ENCODE results near the gene FRYL.
"Not testable (repeated sequence)": the region's sequence is repeated elsewhere in the genome, so short reads cannot be mapped to it uniquely, and the experiment has no call there.

Gene FRYL

DNA sequence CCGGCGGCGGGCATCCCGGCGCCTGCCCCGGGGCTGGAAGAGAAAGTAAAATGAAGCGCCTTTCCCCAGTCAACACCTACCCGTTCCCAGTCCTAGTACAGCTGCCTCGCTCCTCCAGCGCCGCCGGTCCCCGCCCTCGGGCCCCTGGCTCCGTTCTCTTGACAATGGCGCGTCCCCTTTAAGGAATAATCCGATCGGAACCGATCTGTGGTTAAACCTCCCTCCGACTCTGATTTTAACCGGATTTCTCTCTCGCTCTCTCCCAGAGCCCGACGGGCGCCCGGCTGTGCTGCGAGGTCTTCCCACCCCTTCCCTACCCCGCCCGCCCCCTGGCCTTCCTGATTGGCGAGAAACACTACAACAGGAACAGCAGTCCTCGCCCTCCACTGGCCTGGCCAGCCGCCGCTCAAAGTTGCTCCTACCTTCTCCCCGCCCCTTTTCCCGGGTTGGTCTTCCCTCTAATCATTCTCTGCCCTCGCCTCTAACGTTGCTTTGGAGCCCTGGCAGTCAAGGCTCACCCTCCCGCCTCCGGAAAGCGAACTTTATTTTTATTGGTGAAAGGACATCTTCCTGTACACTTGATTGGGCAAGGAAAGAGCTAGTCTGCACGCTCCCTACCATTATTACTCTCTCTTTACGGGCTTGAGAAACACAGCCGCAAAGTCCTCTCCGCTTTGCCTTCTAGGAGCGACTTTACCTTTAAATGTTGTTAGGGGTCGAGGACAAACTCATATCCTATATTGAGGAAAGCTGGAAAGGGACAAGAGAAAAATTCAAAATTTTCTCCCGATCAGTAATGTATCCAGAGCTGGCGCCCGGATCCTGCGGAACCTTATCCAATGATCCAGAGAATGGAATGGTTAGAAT lies at the start of gene FRYL:
FRYL (minus strand) TSS at position 282 of the 867 bp plus-strand sequence. CDS start 145,869 bp downstream, outside the sequence.
- peak; percentile 98 for DNase-seq

GRCh38 chr4:48827622-48828021 lies 47.5 kb upstream of the FRYL start:
- no peak for DNase-seq

DNA sequence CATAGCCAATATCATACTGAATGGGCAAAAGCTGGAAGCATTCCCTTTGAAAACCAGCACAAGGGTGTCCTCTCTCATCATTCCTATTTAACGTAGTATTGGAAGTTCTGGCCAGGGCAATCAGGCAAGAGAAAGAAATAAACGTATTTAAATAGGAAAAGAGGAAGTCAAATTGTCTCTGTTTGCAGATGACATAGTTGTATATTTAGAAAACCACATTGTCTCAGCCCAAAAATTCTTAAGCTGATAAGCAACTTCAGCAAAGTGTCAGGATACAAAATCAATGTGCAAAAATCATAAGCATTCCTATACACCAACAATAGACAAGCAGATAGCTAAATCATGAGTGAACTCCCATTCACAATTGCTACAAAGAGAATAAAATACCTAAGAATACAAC lies 41.4 kb upstream of the FRYL start:
- not testable (repeated sequence) for DNase-seq

DNA sequence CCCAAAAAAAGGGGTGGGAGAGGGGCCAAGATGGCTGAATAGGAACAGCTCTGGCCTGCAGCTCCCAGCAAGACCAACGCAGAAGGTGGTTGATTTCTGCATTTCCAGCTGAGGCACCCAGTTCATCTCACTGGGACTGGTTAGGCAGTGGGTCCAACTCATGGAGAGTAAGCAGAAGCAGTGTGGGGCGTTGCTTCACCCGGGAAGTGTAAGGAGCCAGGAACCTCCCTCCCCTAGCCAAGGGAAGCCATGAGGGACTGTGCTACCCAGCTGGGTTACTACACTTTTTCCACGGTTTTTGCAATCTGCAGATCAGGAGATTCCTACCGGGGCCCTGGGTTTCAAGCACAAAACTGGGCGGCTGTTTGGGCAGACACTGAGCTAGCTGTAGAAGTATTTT lies 36.9 kb upstream of the FRYL start:
- no peak for DNase-seq

- DNase-seq: not testable (repeated sequence)
Measured at GRCh38 chr4:48816297-48816696, 36.2 kb upstream of the FRYL start.

DNA sequence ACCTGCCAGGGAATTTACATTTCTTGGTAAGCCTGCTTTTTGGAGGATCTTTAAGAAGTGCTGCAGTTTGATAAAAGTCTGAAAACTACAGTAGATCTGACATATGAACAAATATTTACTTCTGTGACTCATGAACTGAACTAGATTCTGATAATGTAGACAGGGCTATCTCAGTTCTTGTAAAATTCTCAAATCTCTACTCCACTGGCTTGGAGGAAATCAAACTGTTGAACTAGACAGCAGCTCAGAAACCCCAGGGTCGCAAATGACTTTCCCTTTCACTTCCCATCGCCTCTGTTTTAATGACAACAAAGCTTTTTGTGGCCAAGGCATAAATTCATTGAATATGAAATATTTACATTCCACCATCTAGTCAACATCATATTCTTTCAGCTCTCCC lies 35.4 kb upstream of the FRYL start:
- no peak for DNase-seq

GRCh38 chr4:48813964-48814363 lies 33.9 kb upstream of the FRYL start:
- DNase-seq: no peak

- DNase-seq: no peak
Measured at GRCh38 chr4:48812866-48813265, 32.8 kb upstream of the FRYL start.

DNA sequence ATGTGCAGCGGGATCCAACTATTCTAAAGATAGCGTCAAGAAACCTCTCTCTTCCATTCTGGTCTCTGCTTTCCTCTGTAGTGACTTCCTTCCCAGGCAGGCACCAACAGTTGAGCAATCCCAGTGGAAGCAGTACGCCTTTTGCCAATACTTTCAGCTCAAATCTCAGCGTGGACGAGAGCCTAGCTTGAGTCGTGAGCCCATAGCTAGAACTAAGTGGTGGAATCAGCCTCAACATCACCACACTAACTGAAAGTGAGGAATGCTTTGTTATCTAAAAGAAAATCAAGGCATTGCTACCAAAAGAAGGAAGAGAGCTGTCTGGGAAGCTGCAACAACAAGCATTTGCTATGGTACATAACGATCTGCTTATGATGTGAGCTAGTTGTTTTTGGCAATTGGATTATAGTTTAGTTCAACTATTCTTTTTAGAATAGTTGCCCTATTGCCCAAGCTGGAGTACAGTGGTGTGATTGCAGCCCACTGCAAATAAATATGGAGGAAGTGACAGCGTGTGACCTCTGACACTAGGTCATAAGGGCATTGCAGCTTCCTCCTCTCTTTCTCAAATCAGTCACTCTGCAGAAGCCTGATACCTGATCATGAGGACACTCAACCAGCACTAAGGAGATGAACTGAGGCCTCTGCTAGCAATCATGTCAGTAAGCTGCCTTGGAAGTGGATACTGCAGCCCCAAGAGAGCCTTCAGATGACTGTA lies 24.7 kb upstream of the FRYL start:
- DNase-seq: no peak

GRCh38 chr4:48801016-48801715 lies 21.1 kb upstream of the FRYL start:
- no peak for DNase-seq

DNA sequence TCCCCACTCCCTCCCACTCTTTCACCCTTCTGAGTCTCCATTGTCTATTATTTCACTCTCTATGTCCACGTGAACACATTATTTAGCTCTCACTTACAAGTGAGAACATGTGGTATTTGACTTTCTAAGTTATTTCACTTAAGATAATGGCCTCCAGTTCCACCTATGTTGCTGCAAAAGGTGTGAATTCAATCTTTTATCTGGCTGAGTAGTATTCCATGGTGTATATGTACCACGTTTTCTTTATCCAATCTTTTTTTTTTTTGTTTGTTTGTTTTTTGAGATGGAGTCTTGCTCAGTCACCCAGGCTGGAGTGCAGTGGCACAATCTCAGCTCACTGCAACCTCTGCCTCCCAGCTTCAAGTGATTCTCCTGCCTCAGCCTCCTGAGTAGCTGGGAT lies 20.1 kb upstream of the FRYL start:
- DNase-seq: not testable (repeated sequence)

GRCh38 chr4:48799157-48799556 lies 19.1 kb upstream of the FRYL start:
- no peak for DNase-seq

- no peak for DNase-seq
Measured at GRCh38 chr4:48798117-48798516, 18.0 kb upstream of the FRYL start.

DNA sequence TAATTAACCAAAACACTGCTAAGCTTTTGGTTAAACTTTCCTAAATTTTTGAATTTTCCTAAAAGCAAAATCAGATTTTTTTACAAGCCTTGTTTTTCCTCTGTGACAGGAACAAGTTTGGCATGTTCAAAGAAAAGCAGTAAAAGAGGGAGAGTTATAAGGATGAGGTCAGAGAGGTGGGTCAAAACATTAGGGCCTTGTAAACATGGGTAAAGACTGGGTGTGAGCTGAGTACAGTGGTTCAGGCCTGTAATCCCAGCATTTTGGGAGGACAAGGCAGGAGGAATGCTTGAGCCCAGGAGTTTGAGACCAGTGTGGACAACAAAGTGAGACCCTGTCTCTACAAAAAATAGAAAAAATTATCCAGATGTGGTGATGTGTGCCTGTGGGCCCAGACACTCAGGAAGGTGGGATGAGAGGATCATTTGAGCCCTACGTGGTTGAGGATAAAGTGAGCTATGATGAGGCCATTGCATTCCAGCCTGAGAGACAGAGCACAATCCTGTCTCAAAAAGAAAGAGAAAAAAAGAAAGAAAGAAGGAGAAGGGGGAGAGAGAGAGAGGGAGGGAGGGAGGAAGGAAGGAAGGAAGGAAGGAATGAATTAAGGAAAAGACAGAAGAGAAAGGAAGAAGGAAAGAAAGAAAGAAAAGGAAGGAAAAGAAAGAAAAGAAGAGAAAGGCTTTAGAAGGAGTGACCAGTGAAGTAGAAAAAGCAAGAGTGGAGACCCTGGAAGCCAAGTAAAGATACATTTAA lies 17.0 kb upstream of the FRYL start:
- no peak for DNase-seq

GRCh38 chr4:48796191-48796926 lies 16.3 kb upstream of the FRYL start:
- DNase-seq: no peak

- DNase-seq: no peak
Measured at GRCh38 chr4:48795108-48795507, 15.0 kb upstream of the FRYL start.

DNA sequence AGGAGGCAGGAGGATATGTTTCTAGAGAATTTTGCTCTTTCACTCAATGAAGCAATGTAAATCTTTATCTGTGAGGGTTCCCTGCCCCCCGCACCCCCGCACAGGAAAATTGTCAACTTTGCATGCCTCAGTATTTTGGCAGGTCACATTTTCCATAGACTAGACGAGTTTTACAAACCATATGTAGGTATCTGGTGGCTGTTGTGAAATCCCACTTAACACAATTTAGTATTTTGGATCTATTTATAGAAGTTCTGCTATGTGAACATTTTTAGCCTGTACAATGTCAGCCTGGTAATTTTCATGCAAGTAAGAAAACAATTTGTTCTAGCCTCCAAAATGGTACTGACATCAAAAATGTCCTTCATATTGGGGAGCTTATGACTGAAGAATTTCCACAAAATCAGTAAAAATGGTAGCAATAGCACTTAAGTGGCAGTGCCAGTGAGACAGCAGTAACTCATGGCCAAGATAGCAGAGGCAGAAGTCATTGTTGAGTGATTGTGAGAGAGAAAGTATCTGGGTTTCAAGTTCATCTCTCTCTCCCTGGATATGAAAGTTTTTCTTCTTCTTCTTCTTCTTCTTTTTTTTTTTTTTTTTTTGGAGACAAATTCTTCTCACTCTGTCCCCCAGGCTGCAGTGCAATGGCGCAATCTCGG lies 12.4 kb upstream of the FRYL start:
- DNase-seq: no peak

GRCh38 chr4:48791313-48791712 lies 11.2 kb upstream of the FRYL start:
- DNase-seq: no peak

DNA sequence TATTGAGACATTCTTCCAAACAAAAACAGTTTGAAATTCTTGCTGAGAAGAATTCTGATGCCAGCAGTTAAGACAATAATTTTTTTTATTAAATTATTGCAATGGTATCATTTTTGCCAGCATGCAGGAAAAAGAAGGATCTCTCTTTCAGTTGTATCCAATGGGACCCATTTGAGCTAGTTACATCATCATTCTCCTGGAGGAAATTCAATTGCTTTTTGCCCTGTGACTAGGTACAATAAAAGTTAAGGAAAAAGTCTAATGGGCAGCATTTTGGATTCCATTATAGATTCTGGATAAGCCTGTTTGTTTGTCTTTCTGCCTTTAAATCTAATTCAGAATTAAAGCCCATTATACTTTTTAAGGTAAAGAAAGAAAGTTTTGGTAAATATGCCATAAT lies 10.5 kb upstream of the FRYL start:
- no peak for DNase-seq

- DNase-seq: no peak
Measured at GRCh38 chr4:48787056-48787455, 7.0 kb upstream of the FRYL start.

DNA sequence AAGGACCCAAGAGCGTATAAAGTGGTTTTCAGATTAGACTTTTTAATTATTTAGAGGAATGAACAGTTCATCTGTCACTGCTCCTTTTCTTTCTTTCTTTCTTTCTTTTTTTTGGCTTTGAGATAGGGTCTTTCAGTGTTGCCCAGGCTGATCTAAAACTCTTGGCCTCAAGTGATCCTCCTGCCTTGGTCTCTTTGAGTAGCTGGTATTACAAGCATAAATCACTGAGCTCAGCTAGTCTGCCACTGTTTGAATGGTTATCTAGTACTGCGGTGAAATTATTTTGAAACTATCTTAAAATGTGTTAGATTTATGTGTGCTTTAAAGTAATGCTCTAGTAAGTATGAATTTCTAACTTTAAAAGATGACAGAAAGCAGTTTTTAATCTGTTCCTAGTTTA lies 6.5 kb upstream of the FRYL start:
- no peak for DNase-seq

- no peak for DNase-seq
Measured at GRCh38 chr4:48785302-48785701, 5.2 kb upstream of the FRYL start.

All from CD4-positive, alpha-beta T cell treated with Interferon gamma for 1 hour (primary cell).